ENCODE results near the gene F2R. TPM values are rescaled to one million over a fixed set of nuclear protein-coding genes. Genes with fewer than 3 reads are reported as not detected.
"Not testable (repeated sequence)": the region's sequence is repeated elsewhere in the genome, so short reads cannot be mapped to it uniquely, and the experiment has no call there.

F2R gene
- total and polyA plus RNA-seq, 10 donors: 4.7 to 128 (median 70.8) TPM

GRCh38 chr5:76771705-76772405 lies 55.9 kb downstream of the F2R start:
- TF ChIP-seq POLR2AphosphoS5 (IDR thresholded peaks at IDR 0.05) (no peak), CTCF (IDR thresholded peaks at IDR 0.05 in 8 of 11, conservative IDR thresholded peaks at IDR 0.05 in 3 of 11) (no peak), POLR2A (IDR thresholded peaks at IDR 0.05) (no peak)
- Histone ChIP-seq H3K4me1 (peaks cover 0 to 7% (median 6%) of the 10 kb centered on the region in 6 donors), H3K9me3 (no peaks in the 10 kb centered on the region), H3K4me3 (no peak overlapping the region), H3K27ac (no peak overlapping the region), H3K36me3 (no peaks in the 10 kb centered on the region), H3K27me3 (replicated peaks in 1 of 7) (no peaks in the 10 kb centered on the region)
- DNase-seq: no peak
- WGBS, 5 donors: 52 to 71% (median 66%) methylated on average over 3 of the region's 3 CpGs
- intact Hi-C loops (cut with DNase I; ENCODE audit: low total_unique reads): loop anchor here (5.0 kb wide), 2 partner anchors 55 to 170 kb away; partner anchors contain the start of gene F2R

- no peaks in the 10 kb centered on the region for H3K27me3 ChIP-seq (replicated peaks in 1 of 7)
- peaks cover 0 to 16% (median 8%) of the 10 kb centered on the region in 6 donors for H3K4me1 ChIP-seq
- WGBS, 5 donors: 85 to 93% (median 87%) methylated on average over 5 of the region's 5 CpGs
- intact Hi-C loops (cut with DNase I; ENCODE audit: low total_unique reads): no loop called here
- DNase-seq: no peak
- no peak for TF ChIP-seq POLR2AphosphoS5 (IDR thresholded peaks at IDR 0.05)
- TF ChIP-seq CTCF (IDR thresholded peaks at IDR 0.05 in 8 of 11, conservative IDR thresholded peaks at IDR 0.05 in 3 of 11): no peak
- TF ChIP-seq POLR2A (IDR thresholded peaks at IDR 0.05): no peak
- H3K4me3 ChIP-seq: no peak overlapping the region
- no peak overlapping the region for H3K27ac ChIP-seq
- no peaks in the 10 kb centered on the region for H3K9me3 ChIP-seq
- no peaks in the 10 kb centered on the region for H3K36me3 ChIP-seq
These were observed 60.0 kb downstream of the F2R start for GRCh38 chr5:76775921-76776320.

- Histone ChIP-seq H3K9me3 (no peaks in the 10 kb centered on the region), H3K27ac (no peak overlapping the region), H3K4me1 (peaks cover 0 to 16% (median 8%) of the 10 kb centered on the region in 6 donors), H3K27me3 (replicated peaks in 1 of 7) (no peaks in the 10 kb centered on the region), H3K4me3 (no peak overlapping the region), H3K36me3 (no peaks in the 10 kb centered on the region)
- DNase-seq: no peak
- intact Hi-C loops (cut with DNase I; ENCODE audit: low total_unique reads): no loop called here
- TF ChIP-seq POLR2AphosphoS5 (IDR thresholded peaks at IDR 0.05) (no peak), POLR2A (IDR thresholded peaks at IDR 0.05) (no peak), CTCF (IDR thresholded peaks at IDR 0.05 in 8 of 11, conservative IDR thresholded peaks at IDR 0.05 in 3 of 11) (no peak)
- 87 to 90% (median 90%) methylated on average over 2 of the region's 2 CpGs for WGBS, 5 donors
These were observed 60.5 kb downstream of the F2R start for GRCh38 chr5:76776391-76776790.

GRCh38 chr5:76780616-76781015 lies 64.7 kb downstream of the F2R start:
- peaks cover 0 to 14% (median 2%) of the 10 kb centered on the region in 6 donors for H3K4me1 ChIP-seq
- H3K9me3 ChIP-seq; H3K27me3 ChIP-seq (replicated peaks in 1 of 7); H3K27ac ChIP-seq; H3K36me3 ChIP-seq; intact Hi-C loops (cut with DNase I; ENCODE audit: low total_unique reads); DNase-seq; H3K4me3 ChIP-seq: not testable (repeated sequence)
- WGBS, 5 donors: 92 to 99% (median 96%) methylated on average over 4 of the region's 4 CpGs
